OCI-LY7 (cell line): ENCODE data around the gene TMEM181.

Experiments
- CTCF ChIP-seq: fragments of 200-600 bp; sonication (generic); conservative IDR thresholded peaks from 2 replicates; pipeline ENCODE4 v1.5.1; 2014; ENCODE audit warnings: mild to moderate bottlenecking, antibody characterized with exemption, low read length, moderate library complexity, mixed read lengths
- EZH2phosphoT487 ChIP-seq: fragments of 200-600 bp; sonication (generic); IDR thresholded peaks from 2 replicates; pipeline ENCODE4 v1.6.1; 2018; ENCODE audit warnings: low read depth, borderline replicate concordance, mild to moderate bottlenecking, mixed run types, antibody characterized with exemption, low read length, moderate library complexity, mixed read lengths

- no peak for TF ChIP-seq CTCF
- no peak for TF ChIP-seq EZH2phosphoT487
Measured at GRCh38 chr6:158636778-158637177, 76.9 kb downstream of the TMEM181 start.
